Type B pancreatic cell (in vitro differentiated cells): ENCODE measurements around the gene GPR17. TPM values are rescaled to one million over a fixed set of nuclear protein-coding genes. Genes with fewer than 3 reads are reported as not detected.

ENCODE experiments used
- DNase-seq: peaks from one replicate; pipeline ENCODE4 v3.0.0; 2021; ENCODE audit warnings: mixed read lengths; ENCODE audit not compliant: unreplicated experiment; ENCODE audit errors: extremely low spot score
- H3K27ac Mint-ChIP-seq: 2 replicates; pipeline ENCODE4 v1.8.0; 2021; ENCODE audit warnings: mild to moderate bottlenecking, mixed read lengths
- H3K27me3 Mint-ChIP-seq: 2 replicates; pipeline ENCODE4 v1.8.0; 2021; ENCODE audit warnings: mixed read lengths
- H3K36me3 Mint-ChIP-seq: 2 replicates; pipeline ENCODE4 v1.8.0; 2021; ENCODE audit warnings: mixed read lengths
- H3K4me1 Mint-ChIP-seq: one replicate; pipeline ENCODE4 v1.8.0; 2021; ENCODE audit warnings: mixed read lengths; ENCODE audit not compliant: unreplicated experiment
- H3K4me3 Mint-ChIP-seq: 2 replicates; pipeline ENCODE4 v1.8.0; 2021; ENCODE audit warnings: mild to moderate bottlenecking, mixed read lengths
- H3K9me3 Mint-ChIP-seq: 2 replicates; pipeline ENCODE4 v1.8.0; 2021; ENCODE audit warnings: mixed read lengths
- total RNA-seq: library from RNA; stranded (reverse); gene quantifications from 2 replicates; pipeline ENCODE4 v1.2.1, GENCODE V29; 2021; ENCODE audit warnings: low replicate concordance
- TF ChIP-seq, protein P1 (sequence below): fragments of 200-600 bp; sonication (generic); conservative IDR thresholded peaks from 2 replicates; pipeline ENCODE4 v1.5.0; 2021; ENCODE audit warnings: antibody characterized with exemption, mild to moderate bottlenecking

The GPR17 gene
- total RNA-seq, 1 donor from 2014 or later, result 0.19 TPM

DNA sequence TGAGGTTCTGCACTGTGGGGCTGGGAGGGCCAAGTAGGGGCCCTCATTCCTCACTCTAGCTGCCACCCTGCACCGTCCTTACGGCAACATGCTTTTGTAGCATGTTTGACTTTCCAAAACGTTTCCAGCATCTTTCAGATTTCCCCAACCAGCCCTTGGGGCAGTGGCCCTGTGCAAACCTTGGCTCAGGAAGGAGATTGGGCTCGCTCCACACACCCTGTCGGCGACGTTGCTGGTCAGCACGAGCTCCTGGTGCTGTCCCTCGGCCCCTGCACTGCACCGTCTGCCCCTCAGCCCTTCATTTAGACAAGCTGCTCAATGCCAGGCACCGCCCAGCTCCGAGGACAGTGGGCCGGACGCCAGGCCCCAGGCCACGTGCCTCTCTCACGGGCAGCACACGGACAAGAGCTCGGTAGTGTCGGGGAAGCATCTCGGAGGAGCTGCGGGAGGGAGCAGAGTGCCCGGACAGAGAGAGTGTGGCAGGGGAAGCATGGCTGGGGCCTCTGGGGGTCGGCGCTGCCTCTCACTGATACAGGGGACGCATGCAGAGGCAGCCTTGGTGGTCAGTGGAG is 6.9 kb downstream of the GPR17 start:
- no peak overlapping the region for H3K27ac Mint-ChIP-seq
- no peaks in the 10 kb centered on the region for H3K9me3 Mint-ChIP-seq
- peaks cover 3% of the 10 kb centered on the region for H3K27me3 Mint-ChIP-seq
- TF ChIP-seq, protein P1, sequence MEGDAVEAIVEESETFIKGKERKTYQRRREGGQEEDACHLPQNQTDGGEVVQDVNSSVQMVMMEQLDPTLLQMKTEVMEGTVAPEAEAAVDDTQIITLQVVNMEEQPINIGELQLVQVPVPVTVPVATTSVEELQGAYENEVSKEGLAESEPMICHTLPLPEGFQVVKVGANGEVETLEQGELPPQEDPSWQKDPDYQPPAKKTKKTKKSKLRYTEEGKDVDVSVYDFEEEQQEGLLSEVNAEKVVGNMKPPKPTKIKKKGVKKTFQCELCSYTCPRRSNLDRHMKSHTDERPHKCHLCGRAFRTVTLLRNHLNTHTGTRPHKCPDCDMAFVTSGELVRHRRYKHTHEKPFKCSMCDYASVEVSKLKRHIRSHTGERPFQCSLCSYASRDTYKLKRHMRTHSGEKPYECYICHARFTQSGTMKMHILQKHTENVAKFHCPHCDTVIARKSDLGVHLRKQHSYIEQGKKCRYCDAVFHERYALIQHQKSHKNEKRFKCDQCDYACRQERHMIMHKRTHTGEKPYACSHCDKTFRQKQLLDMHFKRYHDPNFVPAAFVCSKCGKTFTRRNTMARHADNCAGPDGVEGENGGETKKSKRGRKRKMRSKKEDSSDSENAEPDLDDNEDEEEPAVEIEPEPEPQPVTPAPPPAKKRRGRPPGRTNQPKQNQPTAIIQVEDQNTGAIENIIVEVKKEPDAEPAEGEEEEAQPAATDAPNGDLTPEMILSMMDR, result no peak
- H3K4me1 Mint-ChIP-seq, result peaks cover 12% of the 10 kb centered on the region
- no peaks in the 10 kb centered on the region for H3K36me3 Mint-ChIP-seq
- no peak for DNase-seq
- no peak overlapping the region for H3K4me3 Mint-ChIP-seq

DNA sequence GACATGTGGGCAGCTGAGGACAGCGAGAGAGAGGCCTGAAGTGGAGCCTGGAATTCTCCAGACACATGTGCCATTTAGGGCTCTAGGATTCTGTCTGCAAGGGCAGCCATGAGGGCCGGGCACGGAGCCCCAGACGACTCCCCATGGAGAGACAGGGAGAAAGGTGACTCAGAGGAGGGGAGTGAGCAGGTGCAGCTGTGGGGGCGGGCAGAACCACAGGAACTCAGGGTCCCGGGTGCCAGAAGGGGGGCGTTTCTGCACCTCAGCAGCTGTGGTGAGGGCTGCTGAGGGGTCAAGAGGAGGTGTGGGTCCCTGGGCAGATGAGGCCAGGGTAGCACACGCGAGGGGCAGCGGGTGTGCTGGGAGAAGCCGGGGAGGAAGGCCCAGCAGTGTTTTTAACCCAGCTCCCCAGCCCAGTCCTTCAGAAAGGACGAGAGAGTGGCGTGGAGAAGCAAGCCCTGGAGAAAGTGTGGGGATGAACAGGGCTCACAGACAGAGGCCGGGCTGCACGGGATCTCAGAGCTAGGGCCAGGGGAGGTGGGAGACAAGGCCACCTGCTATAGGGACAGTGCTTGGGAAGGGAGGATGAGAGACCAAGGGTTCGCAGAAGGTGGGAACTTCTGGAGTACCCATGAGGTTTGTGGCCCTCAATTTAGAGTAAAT is 7.6 kb downstream of the GPR17 start:
- no peaks in the 10 kb centered on the region for H3K36me3 Mint-ChIP-seq
- TF ChIP-seq, protein P1, result no peak
- H3K4me1 Mint-ChIP-seq, result peaks cover 9% of the 10 kb centered on the region
- H3K27me3 Mint-ChIP-seq, result peaks cover 3% of the 10 kb centered on the region
- no peak for DNase-seq
- H3K27ac Mint-ChIP-seq, result no peak overlapping the region
- H3K4me3 Mint-ChIP-seq, result no peak overlapping the region
- H3K9me3 Mint-ChIP-seq, result no peaks in the 10 kb centered on the region

DNA sequence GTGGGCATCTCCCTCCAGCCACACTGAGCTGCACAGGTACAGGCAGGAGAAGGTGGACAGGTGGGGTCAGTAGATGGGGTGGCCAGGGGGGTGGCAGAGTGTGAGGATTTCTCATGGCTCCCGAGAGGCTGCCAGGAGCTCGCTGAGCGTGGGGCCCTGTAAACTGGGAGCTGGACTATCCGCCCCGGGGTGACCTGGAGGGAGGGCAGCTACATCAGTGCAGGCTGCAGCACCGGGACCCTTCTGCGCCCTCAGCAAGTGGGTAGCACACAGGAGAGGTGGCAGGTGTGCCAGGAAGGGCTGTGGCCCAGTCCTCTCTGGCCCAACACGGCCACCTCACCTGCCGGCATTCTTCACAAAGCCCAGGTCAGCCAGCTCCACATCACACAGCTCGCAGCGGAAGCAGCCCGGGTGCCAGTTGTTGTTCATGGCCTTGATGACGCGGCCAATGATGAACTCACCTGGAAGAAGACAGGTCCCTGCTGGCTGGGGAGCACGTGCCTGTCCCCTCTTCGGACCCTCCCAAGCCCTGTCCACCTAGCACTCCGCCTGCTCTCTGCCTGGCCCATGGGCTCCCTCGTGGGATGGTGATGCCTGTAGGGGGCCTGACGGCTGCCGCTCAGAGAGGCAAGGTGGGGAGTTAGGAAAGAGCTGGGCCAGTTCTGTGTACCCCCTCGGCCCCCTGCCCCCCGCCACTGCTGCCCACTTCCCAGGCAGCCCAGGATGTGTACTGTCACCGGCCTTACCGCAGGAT is 8.3 kb downstream of the GPR17 start:
- no peak overlapping the region for H3K4me3 Mint-ChIP-seq
- peaks cover 3% of the 10 kb centered on the region for H3K27me3 Mint-ChIP-seq
- TF ChIP-seq, protein P1, result no peak
- DNase-seq, result no peak
- no peaks in the 10 kb centered on the region for H3K36me3 Mint-ChIP-seq
- no peak overlapping the region for H3K27ac Mint-ChIP-seq
- peaks cover 9% of the 10 kb centered on the region for H3K4me1 Mint-ChIP-seq
- no peaks in the 10 kb centered on the region for H3K9me3 Mint-ChIP-seq

DNA sequence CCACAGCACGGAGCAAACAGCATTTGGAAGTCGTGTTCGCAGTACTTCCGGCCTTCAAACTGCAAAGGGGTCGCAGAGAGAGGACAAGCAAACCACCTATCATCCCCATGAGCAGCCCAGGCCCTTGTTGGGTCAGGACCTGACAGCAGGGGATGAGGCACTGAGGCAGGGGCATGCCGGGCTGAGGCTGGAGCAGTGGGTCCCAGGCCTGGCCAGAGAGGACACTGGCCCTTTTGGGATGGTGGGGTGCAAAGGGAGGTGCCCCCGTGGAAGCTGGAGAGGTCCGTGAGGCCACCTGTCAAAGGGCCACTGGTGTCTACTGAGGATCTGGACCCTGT is 8.9 kb downstream of the GPR17 start:
- TF ChIP-seq, protein P1, result no peak
- no peaks in the 10 kb centered on the region for H3K36me3 Mint-ChIP-seq
- no peak overlapping the region for H3K4me3 Mint-ChIP-seq
- H3K27me3 Mint-ChIP-seq, result no peaks in the 10 kb centered on the region
- H3K4me1 Mint-ChIP-seq, result peaks cover 6% of the 10 kb centered on the region
- DNase-seq, result no peak
- H3K9me3 Mint-ChIP-seq, result no peaks in the 10 kb centered on the region
- H3K27ac Mint-ChIP-seq, result no peak overlapping the region

DNA sequence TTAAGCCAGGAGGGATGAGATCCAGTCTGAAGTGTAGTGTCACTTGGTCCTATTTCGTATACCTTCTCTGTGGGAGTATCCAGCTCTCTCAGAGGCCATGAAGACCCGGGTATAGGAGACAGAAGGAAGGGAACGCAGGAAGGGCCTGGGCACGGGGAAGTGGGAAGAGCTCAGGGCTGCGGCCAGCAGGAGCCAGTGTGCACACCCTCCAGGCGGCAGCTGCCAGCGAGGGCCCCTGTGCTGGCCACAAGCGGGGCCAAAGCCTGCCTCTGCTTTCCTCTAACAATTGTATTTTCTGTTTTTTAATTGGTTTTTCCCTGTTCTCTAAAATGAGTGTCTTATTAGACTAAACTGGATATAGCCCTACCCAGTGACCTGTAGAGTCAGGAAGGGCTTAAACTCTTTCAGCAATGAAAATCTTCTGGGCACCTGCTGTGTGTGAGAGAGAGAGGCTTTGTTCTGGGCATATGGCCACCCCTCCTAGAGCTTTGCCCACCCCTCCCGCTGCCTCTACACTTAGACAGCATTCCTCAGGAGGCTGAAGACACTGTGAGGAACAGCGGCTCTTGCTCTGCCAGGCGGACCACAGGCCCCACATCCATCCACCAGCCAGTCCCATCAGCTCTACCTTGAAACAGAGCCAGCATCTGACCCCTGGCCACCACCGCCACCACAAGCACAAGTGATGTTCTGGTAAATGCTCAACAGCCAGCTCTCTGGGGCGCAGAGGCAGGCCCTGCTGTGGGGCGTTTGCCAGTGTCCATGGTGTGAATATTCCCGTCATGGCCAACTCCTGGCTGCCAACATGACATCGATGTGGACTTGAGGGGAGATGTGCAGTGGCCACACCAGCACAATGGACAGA is 9.5 kb downstream of the GPR17 start:
- no peak for DNase-seq
- no peaks in the 10 kb centered on the region for H3K27me3 Mint-ChIP-seq
- H3K27ac Mint-ChIP-seq, result no peak overlapping the region
- no peaks in the 10 kb centered on the region for H3K9me3 Mint-ChIP-seq
- TF ChIP-seq, protein P1, result no peak
- H3K4me1 Mint-ChIP-seq, result peaks cover 6% of the 10 kb centered on the region
- no peaks in the 10 kb centered on the region for H3K36me3 Mint-ChIP-seq
- H3K4me3 Mint-ChIP-seq, result no peak overlapping the region
